ENCODE data around the gene TET3.

The TET3 gene

GRCh38 chr2:73972846-73973245 lies 11.9 kb upstream of the TET3 start:
- Histone ChIP-seq H3K4me3 (no peak overlapping the region), H3K27ac (no peak overlapping the region)
- DNase-seq (ENCODE audit: low spot score) = no peak
- no peak for TF ChIP-seq CTCF (IDR thresholded peaks at IDR 0.05)

GRCh38 chr2:73975731-73976130 lies 9.0 kb upstream of the TET3 start:
- no peak for DNase-seq (ENCODE audit: low spot score)
- no peak for TF ChIP-seq CTCF (IDR thresholded peaks at IDR 0.05)
- Histone ChIP-seq H3K27ac (no peak overlapping the region), H3K4me3 (no peak overlapping the region)

DNA sequence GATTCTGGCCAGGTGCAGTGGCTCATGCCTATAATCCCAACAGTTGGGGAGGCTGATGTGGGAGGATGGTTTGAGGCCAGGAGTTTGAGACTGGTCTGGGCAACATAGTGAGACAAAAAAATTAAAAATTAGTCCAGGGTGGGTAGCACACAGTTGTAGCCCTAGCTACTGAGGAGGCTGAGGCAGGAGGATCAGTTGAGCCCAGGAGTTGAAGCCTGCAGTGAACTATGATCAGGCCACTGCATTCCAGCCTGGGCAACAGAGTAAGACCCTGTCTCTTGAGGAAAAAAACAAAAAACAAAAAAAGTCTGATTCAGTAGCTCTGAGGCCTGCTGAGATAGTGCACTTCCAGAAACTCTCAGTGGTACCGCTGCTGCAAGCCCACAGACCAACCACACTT lies 7.9 kb upstream of the TET3 start:
- Histone ChIP-seq H3K27ac (no peak overlapping the region), H3K4me3 (no peak overlapping the region)
- DNase-seq (ENCODE audit: low spot score) = no peak
- no peak for TF ChIP-seq CTCF (IDR thresholded peaks at IDR 0.05)

GRCh38 chr2:73977466-73977865 lies 7.2 kb upstream of the TET3 start:
- Histone ChIP-seq H3K4me3 (no peak overlapping the region), H3K27ac (no peak overlapping the region)
- TF ChIP-seq CTCF (IDR thresholded peaks at IDR 0.05) = no peak
- no peak for DNase-seq (ENCODE audit: low spot score)

DNA sequence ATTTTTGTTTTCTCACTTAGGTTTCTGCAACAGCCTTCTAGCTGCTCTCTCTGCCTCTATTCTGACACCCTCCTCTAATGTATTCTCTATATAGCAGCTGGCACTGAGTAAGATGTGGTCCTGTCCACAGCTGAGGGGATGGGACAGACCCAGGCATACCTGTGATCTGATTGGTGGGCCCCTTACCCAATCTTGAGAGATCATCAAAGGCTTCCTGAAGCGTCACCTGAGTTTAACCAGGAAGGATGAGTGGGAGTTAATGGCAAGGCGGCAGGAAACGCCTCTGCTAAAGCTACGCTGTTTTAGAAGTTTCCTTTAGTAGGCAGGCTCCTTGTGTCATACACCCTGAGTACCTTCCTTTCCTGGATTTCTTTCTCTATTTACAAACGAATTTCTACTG lies 5.7 kb upstream of the TET3 start:
- no peak for TF ChIP-seq CTCF (IDR thresholded peaks at IDR 0.05)
- H3K27ac ChIP-seq = no peak overlapping the region
- H3K4me3 ChIP-seq = no peak overlapping the region
- no peak for DNase-seq (ENCODE audit: low spot score)

GRCh38 chr2:73979686-73980085 lies 5.0 kb upstream of the TET3 start:
- DNase-seq (ENCODE audit: low spot score) = no peak
- H3K27ac ChIP-seq = no peak overlapping the region
- TF ChIP-seq CTCF (IDR thresholded peaks at IDR 0.05) = no peak

DNA sequence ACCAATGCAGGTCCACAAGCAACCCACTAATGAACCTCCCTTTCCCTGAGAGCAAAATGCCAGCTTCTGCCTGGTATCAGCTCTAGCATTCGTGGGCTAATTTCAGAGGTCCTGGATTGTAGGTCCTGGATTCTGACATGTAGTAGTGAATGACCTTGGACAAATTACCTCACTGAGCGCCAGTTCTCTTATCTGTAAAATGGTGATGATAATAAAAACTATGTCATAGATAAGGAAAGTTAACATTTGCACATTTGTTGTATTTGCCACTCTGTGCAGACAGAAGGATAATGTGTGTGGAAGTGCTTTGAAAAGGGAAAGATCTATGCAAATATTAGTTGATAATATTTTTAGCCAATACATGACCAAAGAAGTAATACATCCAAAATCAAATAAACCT lies 4.1 kb upstream of the TET3 start:
- TF ChIP-seq CTCF (IDR thresholded peaks at IDR 0.05) = no peak
- no peak for DNase-seq (ENCODE audit: low spot score)
- H3K27ac ChIP-seq = no peak overlapping the region
- no peak overlapping the region for H3K4me3 ChIP-seq

More at GRCh38 chr2:73979686-73980085, 5.0 kb upstream of the TET3 start:
- H3K4me3 ChIP-seq = no peak overlapping the region

Data from coronary artery (tissue), 2 donors.